GM19438 (cell line): Measurements from ENCODE around the gene ALPG.

Experiments used
- ATAC-seq: cut with Tn5 transposase; IDR thresholded peaks from one replicate; pipeline ENCODE4 v1.9.1; 2021; ENCODE audit warnings: low read depth; ENCODE audit not compliant: unreplicated experiment

Gene ALPG

DNA sequence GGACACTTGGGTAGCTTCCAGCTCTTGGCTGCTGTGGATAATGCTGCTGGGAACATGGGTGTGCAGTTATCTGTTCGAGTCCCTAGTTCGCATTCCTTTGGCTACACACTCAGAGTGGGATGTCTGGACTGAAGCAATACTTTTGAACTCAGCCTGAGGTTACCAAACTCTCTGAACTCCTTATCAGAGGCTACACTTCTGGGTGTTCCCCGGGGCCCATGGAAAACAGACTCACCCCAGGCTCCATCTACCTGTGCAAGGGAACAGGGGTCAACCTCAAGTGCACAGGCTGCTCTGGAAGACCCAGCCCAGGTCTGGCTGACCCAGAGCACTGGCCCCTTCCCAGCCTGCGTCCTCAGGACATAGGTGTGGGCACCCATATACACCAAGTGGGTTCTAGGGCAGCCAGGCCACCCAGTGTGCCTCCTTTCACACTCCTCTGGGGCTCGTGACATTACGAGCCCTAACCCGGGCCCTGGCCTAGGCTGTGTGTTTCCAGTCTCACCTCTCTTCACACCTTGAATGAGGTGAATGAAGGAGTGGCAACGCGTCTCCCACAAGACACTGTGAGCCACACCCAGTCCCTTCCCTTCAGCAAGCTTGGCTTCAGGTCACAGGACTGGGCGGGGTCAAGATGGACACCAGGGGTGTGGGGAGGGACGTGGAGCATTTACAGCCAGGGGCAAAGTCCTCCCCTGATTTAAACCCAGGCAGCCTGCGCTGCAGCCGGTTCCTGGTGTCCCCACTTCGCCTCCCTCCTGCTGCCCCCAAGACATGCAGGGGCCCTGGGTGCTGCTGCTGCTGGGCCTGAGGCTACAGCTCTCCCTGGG is 49.0 kb downstream of the ALPG start, which contains the start of gene ALPI:
Gene ALPI, plus strand, starts transcription at position 728 of the 830 bp plus-strand sequence. Its CDS starts 47 bp downstream, at position 775.
- ATAC-seq, result no peak

DNA sequence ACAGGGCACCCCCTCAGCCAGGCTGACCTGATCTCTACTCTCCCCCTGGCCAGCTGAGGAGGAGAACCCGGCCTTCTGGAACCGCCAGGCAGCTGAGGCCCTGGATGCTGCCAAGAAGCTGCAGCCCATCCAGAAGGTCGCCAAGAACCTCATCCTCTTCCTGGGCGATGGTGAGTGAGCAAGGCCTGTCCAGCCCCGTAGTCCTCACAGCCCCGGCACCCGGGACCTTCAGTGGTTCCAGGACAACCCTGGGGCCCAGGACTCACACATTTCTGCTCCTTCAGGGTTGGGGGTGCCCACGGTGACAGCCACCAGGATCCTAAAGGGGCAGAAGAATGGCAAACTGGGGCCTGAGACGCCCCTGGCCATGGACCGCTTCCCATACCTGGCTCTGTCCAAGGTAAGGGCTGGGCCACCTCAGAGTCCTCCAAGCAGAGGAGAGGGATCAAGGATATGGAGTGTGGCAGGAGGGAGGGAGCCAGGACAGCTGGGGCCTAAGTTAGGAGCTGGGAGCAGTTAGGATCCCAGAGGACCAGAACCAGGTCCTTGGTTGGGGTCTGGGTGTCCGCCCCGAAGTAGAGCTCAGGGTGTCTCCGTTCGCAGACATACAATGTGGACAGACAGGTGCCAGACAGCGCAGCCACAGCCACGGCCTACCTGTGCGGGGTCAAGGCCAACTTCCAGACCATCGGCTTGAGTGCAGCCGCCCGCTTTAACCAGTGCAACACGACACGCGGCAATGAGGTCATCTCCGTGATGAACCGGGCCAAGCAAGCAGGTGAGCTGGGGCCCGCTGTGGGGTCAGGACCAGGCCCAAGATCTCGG is 49.9 kb downstream of the ALPG start:
- ATAC-seq, result no peak

DNA sequence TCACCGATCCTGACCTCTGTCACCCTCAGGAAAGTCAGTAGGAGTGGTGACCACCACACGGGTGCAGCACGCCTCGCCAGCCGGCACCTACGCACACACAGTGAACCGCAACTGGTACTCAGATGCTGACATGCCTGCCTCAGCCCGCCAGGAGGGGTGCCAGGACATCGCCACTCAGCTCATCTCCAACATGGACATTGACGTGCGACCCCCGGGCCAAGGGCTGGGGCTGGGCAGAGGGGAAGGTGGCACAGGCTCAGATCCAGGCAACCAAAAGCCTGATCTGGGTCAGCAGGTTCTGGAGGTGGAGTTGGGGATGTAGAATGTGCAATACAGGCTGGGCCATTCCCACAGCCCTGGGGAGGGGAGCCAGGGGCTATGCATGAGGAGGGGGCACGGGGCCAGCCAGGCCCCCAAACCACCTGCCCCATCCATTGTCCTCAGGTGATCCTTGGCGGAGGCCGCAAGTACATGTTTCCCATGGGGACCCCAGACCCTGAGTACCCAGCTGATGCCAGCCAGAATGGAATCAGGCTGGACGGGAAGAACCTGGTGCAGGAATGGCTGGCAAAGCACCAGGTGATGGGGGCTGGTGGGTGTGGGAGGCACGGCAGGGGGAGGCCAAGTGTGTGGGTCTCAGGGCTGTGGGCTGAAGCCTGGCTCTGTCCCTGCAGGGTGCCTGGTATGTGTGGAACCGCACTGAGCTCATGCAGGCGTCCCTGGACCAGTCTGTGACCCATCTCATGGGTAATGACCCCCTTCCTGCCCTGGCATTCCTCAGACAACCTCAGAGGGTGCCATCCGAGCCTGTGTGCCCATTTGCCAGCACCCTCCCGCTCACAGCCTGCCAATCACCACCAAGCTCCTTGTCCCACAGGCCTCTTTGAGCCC is 50.7 kb downstream of the ALPG start:
- ATAC-seq, result no peak

DNA sequence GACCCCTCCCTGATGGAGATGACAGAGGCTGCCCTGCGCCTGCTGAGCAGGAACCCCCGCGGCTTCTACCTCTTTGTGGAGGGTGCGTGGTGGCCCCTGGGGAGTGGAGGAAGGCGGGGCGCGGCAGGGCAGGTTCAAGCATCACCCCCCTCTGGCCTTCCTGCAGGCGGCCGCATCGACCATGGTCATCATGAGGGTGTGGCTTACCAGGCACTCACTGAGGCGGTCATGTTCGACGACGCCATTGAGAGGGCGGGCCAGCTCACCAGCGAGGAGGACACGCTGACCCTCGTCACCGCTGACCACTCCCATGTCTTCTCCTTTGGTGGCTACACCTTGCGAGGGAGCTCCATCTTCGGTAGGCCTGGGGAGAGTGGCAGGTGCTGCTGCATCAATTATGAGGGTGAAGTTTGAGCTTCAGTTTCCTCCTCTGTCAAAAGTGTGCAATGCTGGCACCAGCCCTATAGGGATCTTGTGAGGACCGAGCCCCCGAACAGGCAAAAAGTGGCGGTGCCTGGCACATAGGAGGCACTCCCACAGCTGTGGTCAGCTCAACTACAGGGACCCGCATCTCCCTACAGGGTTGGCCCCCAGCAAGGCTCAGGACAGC is 51.5 kb downstream of the ALPG start:
- no peak for ATAC-seq

DNA sequence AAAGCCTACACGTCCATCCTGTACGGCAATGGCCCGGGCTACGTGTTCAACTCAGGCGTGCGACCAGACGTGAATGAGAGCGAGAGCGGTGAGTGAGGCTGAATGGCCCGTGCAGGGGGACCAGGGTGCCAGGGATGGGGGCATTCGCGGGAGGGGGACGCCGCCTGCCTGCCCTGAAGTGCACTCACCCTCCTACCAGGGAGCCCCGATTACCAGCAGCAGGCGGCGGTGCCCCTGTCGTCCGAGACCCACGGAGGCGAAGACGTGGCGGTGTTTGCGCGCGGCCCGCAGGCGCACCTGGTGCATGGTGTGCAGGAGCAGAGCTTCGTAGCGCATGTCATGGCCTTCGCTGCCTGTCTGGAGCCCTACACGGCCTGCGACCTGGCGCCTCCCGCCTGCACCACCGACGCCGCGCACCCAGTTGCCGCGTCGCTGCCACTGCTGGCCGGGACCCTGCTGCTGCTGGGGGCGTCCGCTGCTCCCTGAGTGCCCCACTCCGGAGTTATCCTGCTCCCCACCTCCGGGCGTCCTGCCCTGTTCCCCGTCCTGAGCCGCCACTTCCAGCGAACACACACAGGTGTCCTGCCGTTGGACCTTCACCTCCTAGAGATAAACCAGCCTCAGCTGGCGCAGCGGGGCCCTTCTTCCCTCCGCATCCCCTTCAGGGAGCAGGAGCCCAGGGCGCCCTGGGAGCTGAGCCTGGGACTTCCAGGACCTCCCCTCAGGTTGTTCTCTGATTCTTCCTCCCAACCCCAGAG is 52.2 kb downstream of the ALPG start:
- ATAC-seq, result no peak

DNA sequence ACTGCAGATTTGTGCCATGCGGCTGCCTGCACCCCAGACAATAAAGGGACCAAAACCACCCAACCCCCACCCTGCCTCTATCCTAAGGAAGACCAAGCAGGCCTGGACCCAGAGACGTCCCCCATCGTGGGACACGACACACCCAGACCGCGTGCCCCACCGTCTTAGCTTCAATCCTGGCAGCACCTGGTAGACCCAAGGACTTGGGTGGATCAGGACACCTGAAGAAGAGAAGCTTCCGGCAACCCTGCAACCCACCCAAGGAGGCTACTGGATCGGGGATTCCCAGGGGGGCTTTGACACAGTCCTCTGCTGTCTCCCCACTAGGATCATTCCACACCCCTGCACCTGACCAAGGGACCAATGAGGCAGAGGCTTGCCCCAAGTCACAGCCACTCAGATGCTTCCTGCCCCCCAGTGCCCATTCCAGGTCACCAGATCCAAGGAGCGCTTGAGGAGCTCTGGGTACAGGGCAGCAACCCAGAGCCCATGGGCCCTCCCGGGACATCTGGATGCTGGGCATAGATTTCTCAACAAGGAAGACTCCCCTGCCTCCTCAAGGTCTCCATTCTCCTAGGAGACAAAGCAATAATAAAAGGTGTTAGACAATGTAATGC is 52.9 kb downstream of the ALPG start:
- no peak for ATAC-seq

DNA sequence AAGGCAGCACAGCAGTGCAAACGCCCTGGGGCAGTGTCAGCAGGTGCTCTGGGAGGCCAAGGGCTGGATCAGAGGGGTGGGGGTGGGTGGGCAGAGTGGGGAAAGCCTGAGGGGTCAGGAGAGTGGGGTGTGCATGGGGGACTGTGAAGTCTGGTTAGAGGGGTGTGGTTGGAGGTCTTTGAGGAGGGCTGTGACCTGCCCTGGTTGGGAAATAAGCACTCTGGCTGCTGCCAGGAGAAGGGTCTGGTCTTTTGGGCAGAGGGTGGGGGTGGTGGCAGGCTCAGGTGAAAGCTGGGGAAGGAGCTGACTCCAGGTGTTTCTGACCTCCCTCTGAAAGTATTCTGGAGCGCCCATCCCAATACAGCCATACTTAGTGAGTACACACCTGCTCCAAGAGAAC is 53.5 kb downstream of the ALPG start:
- no peak for ATAC-seq
